Femur (tissue), 1 donor: ENCODE results near the gene GNRHR.
"Not testable (repeated sequence)": the region's sequence is repeated elsewhere in the genome, so short reads cannot be mapped to it uniquely, and the experiment has no call there.

Source experiments
- DNase-seq: peaks from one replicate; pipeline ENCODE4 v3.0.0-alpha.2; 2017

GNRHR gene, protein sequence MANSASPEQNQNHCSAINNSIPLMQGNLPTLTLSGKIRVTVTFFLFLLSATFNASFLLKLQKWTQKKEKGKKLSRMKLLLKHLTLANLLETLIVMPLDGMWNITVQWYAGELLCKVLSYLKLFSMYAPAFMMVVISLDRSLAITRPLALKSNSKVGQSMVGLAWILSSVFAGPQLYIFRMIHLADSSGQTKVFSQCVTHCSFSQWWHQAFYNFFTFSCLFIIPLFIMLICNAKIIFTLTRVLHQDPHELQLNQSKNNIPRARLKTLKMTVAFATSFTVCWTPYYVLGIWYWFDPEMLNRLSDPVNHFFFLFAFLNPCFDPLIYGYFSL

DNA sequence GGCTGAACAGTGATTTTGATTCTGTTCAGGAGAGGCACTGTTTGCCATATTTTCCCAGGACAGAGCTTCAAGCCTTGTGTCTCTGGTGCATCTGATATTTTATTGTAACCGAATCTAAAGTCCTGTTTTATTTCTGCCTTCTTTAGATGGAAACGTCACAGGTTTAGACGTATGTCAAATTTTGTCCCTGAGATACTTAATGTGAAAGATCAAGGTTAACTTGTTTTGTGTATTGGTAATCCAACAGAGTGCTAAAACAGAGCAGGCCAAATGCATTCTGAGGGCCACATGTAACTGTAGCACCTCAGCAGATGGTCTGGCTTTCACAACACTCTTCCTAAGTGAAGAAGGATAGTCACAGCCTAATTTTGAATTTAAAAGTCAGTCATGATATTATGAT lies at the start of gene GNRHR:
Gene GNRHR (minus strand): TSS at position 101 of the 400 bp plus-strand sequence. CDS start 53 bp downstream, at position 48.
- no peak for DNase-seq

- DNase-seq, result no peak
Observed at GRCh38 chr4:67796810-67797209, 42.6 kb upstream of the GNRHR start.

- DNase-seq, result no peak
Observed at GRCh38 chr4:67790721-67791120, 36.5 kb upstream of the GNRHR start.

GRCh38 chr4:67787311-67787710 lies 33.1 kb upstream of the GNRHR start:
- DNase-seq, result no peak

DNA sequence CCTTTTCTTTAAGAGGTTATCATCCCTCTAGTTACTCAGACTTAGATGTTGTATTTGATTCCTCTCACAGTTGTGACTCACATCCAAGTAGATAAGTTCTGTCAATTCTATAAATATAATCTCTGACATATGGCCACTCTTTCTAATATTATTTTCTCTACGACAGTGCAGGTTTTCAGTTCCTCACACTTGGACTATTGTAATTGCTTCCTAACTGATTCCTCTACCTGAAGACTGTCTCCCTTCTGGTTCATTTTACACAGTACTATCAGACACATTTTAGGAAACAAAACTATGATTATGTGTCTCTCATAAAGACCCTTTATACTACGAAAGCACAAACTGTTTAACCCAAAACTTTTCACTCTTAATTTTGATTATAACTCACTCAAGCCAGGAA lies 31.3 kb upstream of the GNRHR start:
- DNase-seq, result no peak

GRCh38 chr4:67779631-67780030 lies 25.4 kb upstream of the GNRHR start:
- DNase-seq, result no peak

DNA sequence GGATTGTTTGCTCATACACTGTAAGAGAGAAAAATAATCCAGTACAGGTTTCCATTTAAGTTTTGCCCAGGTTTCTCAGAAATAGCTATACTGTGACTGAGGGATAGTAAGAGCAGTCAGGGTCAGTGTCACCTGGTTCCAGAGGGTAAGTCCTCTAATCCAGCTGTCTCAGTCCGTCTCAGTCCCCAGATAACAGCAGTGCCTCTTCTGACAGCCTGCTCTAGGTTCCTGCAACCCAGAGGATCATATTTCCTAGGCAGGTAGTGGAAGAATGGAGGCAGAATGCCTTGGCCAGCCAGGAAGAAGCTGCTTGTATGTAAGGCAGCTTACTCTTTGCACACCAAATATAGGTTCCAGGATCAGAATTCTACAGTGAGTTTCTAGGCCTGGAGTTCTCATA lies 22.6 kb upstream of the GNRHR start:
- DNase-seq, result no peak

GRCh38 chr4:67770422-67770821 lies 16.2 kb upstream of the GNRHR start:
- DNase-seq, result no peak

DNA sequence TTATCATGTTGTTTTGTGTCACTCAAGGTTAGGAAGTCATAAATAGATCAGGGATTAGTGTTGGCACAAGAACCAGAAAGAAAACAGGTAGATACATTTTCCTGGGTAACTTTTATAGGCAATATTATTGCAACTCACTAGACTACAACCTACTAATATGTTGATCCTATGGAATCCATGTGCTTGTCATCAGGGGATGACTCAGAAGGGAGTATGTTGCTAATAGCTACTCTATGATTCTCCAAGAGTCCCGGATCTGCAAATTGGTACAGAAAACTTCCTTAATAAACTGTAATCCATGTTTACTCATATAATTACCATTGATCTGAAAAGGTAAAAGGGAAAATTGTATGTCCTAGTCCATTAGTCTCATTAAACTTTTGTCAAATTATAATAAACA lies 11.7 kb upstream of the GNRHR start:
- DNase-seq, result no peak

DNA sequence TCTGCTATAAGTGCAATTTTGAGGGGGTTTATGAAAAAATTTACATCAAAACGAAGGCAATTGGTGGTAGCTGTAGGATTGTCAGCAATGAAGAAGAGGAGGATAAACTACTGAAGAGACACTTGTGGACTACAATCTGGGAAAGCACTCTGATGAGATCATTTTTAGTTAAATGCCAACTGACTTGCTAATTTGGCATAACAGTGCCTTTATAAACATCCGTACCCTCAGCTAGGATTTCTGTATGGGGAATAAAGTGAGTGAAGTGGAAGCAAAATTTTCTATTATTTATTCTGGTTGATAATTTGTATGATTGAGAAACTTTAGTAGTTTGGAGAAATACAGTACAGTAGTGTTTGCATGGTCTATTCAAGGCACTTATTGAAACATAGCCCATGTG lies 11.2 kb upstream of the GNRHR start:
- no peak for DNase-seq

DNA sequence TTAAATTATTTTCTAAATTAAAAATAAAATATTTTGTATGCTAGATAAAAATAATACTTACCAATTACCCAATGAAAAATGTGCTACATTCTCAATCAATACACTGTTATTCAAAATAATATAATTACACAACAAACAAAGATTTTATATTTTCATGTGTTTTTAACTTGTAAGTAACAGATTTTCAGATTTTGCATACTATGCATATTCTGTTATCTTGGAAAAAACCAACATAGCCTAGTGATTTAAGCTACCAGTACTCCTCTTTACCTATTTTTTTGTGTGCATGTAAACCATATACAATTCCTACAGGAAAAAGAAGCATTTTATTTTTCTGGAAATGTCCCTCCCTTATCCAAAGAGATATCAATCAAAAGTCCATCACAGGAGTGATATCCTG lies 10.0 kb upstream of the GNRHR start:
- DNase-seq, result no peak

GRCh38 chr4:67762086-67762485 lies 7.9 kb upstream of the GNRHR start:
- DNase-seq, result no peak

- DNase-seq, result not testable (repeated sequence)
Observed at GRCh38 chr4:67756991-67757390, 2.8 kb upstream of the GNRHR start.

DNA sequence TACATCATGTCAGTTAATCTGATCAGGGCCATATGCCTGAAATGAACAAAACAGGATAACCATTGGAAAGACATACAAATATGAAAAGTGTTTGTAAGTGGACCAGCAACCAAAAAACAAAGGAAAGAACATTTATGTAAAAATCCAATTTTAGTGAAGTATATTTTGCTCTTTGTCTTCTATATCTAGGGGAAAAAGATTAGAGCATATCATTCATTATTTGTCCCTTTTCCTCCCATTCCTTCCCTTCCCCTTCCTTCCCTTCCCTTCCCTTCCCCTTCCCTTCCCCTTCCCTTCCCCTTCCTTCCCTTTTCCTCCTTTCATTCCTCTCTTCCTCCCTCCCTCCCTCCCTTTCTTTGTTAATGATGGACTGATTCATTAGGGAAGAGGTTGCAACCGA lies 1.8 kb upstream of the GNRHR start:
- no peak for DNase-seq

- DNase-seq, result no peak
Observed at GRCh38 chr4:67751260-67751659, 2.9 kb downstream of the GNRHR start.

DNA sequence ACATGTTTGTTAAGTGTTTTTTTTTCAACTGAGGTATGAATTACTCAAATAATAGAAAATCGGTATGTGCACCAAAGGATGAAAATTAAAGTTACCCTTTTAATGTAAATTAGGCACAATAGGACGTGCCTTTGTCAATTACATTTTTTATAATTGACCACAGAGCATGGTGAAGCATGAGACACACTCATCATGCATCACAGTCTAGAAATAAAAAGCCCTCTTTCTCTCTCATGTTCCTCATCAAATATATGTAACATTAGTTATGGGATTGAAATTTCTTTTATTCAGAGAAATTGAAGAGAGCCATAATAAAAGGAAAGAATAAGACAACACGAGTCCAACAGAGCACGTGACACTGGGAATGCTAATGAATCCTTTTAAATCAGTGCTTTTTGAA lies 3.5 kb downstream of the GNRHR start:
- no peak for DNase-seq

GRCh38 chr4:67749286-67749685 lies 4.9 kb downstream of the GNRHR start:
- no peak for DNase-seq

DNA sequence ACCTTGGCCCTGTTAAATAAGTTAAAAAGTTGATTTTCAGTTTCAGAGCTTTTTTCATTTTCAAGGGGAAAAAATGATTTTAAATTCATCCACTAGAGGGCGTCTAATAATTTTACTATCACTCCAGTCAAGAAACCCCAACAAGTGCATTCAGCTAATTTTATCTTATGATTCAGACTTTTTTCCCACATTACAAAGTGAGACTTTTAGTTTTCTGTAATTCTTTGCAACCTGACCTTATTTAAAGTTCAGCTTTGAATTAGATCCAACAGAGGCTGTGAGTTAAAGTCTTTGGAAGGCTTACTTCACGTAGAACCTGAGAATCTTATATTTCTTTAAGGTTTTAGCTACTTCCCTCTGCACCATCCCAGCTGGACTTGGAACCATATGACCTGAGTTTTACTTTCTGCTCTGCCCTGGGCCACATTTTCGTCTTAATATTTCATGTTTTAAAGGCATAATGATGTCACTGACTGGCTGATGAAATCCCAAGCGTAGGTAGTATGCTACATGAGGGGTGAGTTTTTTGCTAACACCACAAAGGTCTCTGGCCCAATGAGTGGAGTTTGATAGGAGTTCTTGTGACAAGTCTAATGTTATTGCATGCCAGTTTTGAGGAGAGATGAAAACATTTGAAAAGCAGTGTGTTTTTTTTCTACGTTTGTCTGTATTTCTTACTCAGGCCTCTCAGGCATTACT lies 7.2 kb downstream of the GNRHR start:
- no peak for DNase-seq

DNA sequence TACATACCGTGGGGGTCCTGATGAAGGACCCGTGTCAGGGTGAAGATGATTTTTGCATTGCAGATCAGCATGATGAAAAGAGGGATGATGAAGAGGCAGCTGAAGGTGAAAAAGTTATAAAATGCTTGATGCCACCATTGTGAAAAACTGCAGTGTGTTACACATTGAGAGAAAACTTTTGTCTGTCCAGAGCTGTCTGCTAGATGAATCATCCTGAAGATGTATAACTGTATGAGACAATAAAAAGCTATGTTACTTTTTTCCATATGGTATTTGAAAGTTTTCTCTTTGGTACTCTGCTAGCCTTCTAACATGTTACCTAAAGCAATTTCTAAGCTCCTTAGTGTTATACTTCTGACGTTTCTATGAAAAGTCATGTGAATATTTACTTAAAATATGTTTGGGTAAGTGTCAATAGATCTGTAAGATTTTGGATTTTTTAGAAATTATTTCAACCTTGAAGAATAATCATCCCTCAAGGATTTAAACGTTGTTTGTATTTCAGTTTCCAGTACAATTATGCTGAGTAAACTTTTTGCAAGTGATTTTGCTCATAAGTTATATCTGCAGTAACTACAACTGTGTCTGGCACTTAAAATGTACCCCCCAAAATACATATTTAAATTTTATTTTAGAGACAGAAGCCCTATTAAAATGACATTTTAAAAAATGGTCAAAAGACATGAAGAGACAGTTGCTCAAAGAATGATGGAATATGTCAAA lies 9.5 kb downstream of the GNRHR start:
- DNase-seq, result no peak

- no peak for DNase-seq
Observed at GRCh38 chr4:67743194-67743593, 11.0 kb downstream of the GNRHR start.

DNA sequence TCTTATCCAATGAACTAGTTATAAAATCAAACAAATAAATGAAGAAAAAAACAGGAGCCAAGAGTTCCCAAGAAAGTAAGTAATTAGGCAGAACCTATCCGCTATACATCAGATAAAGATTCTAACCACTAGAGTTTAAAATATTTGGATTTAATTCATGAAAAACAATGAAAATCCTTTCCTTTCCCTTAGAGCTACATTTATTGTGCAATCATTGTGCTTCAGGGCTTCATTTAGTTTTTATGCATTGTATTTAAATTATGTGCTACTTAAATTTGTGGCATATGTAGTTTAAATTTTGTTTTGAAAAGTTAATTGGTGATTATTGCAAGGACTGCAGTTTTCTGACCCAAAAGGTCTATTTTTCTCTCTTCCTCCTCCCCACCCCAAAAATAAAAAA lies 17.9 kb downstream of the GNRHR start:
- no peak for DNase-seq

- DNase-seq, result no peak
Observed at GRCh38 chr4:67735325-67735724, 18.9 kb downstream of the GNRHR start.

- DNase-seq, result not testable (repeated sequence)
Observed at GRCh38 chr4:67730511-67730910, 23.7 kb downstream of the GNRHR start.
